Mesothelial cell of epicardium (in vitro differentiated cells): ENCODE data around the gene CPNE2. TPM values are rescaled to one million over a fixed set of nuclear protein-coding genes. Genes with fewer than 3 reads are reported as not detected.

ENCODE experiments used
- DNase-seq, 2 experiments: peaks; one replicate each; pipeline ENCODE4 v3.0.0; 2021; ENCODE audit warnings: low spot score in 2 of 2; ENCODE audit not compliant: unreplicated experiment in 2 of 2
- H3K27ac Mint-ChIP-seq: 2 replicates; pipeline ENCODE4 v1.8.0; 2021; ENCODE audit warnings: mixed read lengths
- H3K27me3 Mint-ChIP-seq: 2 replicates; pipeline ENCODE4 v1.8.0; 2021; ENCODE audit warnings: low read depth, mixed read lengths
- H3K36me3 Mint-ChIP-seq: 2 replicates; pipeline ENCODE4 v1.8.0; 2021; ENCODE audit warnings: mixed read lengths
- H3K4me1 Mint-ChIP-seq: 2 replicates; pipeline ENCODE4 v1.8.0; 2021; ENCODE audit warnings: mixed read lengths
- H3K4me3 Mint-ChIP-seq: 2 replicates; pipeline ENCODE4 v1.8.0; 2021; ENCODE audit warnings: mild to moderate bottlenecking, moderate library complexity, mixed read lengths
- H3K9me3 Mint-ChIP-seq: 2 replicates; pipeline ENCODE4 v1.8.0; 2021; ENCODE audit warnings: mixed read lengths
- CTCF ChIP-seq: fragments of 200-600 bp; sonication (generic); IDR thresholded peaks from one replicate; pipeline ENCODE4 v1.5.0; 2021; ENCODE audit warnings: antibody characterized with exemption; ENCODE audit not compliant: unreplicated experiment
- total RNA-seq: library from RNA; stranded (reverse); gene quantifications from 3 replicates; pipeline ENCODE4 v1.2.1, GENCODE V29; 2021

The CPNE2 gene
- total RNA-seq, 1 donor from 2014 or later: 35.4 TPM

GRCh38 chr16:57115514-57116182 lies 23.3 kb downstream of the CPNE2 start:
- Mint-ChIP-seq H3K4me3 (no peak overlapping the region), H3K4me1 (peaks cover 3% of the 10 kb centered on the region), H3K9me3 (no peaks in the 10 kb centered on the region), H3K27me3 (no peaks in the 10 kb centered on the region), H3K27ac (peak overlapping the region; percentile 87), H3K36me3 (peaks cover 6% of the 10 kb centered on the region)
- no peak for DNase-seq
- TF ChIP-seq CTCF: no peak

GRCh38 chr16:57118461-57119084 lies 26.2 kb downstream of the CPNE2 start:
- H3K27ac Mint-ChIP-seq: no peak overlapping the region
- no peaks in the 10 kb centered on the region for H3K9me3 Mint-ChIP-seq
- TF ChIP-seq CTCF: no peak
- no peaks in the 10 kb centered on the region for H3K27me3 Mint-ChIP-seq
- H3K4me3 Mint-ChIP-seq: no peak overlapping the region
- peaks cover 15% of the 10 kb centered on the region for H3K36me3 Mint-ChIP-seq
- no peak for DNase-seq
- peaks cover 3% of the 10 kb centered on the region for H3K4me1 Mint-ChIP-seq

- no peak for TF ChIP-seq CTCF
- no peaks in the 10 kb centered on the region for H3K9me3 Mint-ChIP-seq
- no peak overlapping the region for H3K4me3 Mint-ChIP-seq
- peak overlapping the region; percentile 21 for H3K27ac Mint-ChIP-seq
- no peaks in the 10 kb centered on the region for H3K4me1 Mint-ChIP-seq
- peaks cover 22% of the 10 kb centered on the region for H3K36me3 Mint-ChIP-seq
- DNase-seq: no peak
- no peaks in the 10 kb centered on the region for H3K27me3 Mint-ChIP-seq
Observed at GRCh38 chr16:57123216-57123973, 31.0 kb downstream of the CPNE2 start.

GRCh38 chr16:57123974-57124674 lies 31.7 kb downstream of the CPNE2 start:
- H3K27me3 Mint-ChIP-seq: no peaks in the 10 kb centered on the region
- H3K4me1 Mint-ChIP-seq: no peaks in the 10 kb centered on the region
- H3K4me3 Mint-ChIP-seq: no peak overlapping the region
- no peak for TF ChIP-seq CTCF
- H3K36me3 Mint-ChIP-seq: peaks cover 22% of the 10 kb centered on the region
- no peak overlapping the region for H3K27ac Mint-ChIP-seq
- no peaks in the 10 kb centered on the region for H3K9me3 Mint-ChIP-seq
- DNase-seq: no peak

GRCh38 chr16:57125376-57125775 lies 33.0 kb downstream of the CPNE2 start:
- no peaks in the 10 kb centered on the region for H3K27me3 Mint-ChIP-seq
- H3K36me3 Mint-ChIP-seq: peaks cover 22% of the 10 kb centered on the region
- no peaks in the 10 kb centered on the region for H3K9me3 Mint-ChIP-seq
- no peak overlapping the region for H3K4me3 Mint-ChIP-seq
- H3K27ac Mint-ChIP-seq: no peak overlapping the region
- TF ChIP-seq CTCF: no peak
- no peak for DNase-seq
- H3K4me1 Mint-ChIP-seq: no peaks in the 10 kb centered on the region
